C4-2B (cell line): ENCODE data around the gene AFF2.

Source experiments
- H3K27ac ChIP-seq: fragments of 450-650 bp; 2 replicates; pipeline ENCODE4 v1.5.1; 2017
- ZFX ChIP-seq: fragments of 450-650 bp; IDR thresholded peaks from 2 replicates; pipeline ENCODE4 v1.6.1; 2017
- TF ChIP-seq, protein P1 (sequence below): fragments of 450-650 bp; conservative IDR thresholded peaks from 2 replicates; pipeline ENCODE4 v1.5.1; 2017; ENCODE audit warnings: mild to moderate bottlenecking

The AFF2 gene

DNA sequence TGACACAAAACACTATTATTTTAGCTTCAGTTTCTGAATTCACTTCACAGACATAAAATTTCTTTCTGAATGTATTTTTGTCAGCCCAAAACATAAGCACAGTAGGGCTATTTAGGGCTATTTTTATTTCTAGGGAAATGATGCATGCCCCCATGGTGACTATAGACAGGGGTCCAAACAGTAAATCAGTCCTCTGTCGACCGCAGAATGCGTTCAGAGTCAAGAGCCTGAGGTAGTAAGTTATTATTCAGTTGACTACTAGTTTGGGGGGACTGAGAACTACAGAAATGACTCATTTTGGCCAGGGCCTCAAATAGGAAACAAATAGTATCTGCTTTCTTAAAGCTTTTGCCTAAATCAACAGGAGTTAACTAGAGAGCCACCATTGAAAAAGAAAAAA lies 414.4 kb downstream of the AFF2 start:
- H3K27ac ChIP-seq: no peak overlapping the region
- TF ChIP-seq, protein P1, sequence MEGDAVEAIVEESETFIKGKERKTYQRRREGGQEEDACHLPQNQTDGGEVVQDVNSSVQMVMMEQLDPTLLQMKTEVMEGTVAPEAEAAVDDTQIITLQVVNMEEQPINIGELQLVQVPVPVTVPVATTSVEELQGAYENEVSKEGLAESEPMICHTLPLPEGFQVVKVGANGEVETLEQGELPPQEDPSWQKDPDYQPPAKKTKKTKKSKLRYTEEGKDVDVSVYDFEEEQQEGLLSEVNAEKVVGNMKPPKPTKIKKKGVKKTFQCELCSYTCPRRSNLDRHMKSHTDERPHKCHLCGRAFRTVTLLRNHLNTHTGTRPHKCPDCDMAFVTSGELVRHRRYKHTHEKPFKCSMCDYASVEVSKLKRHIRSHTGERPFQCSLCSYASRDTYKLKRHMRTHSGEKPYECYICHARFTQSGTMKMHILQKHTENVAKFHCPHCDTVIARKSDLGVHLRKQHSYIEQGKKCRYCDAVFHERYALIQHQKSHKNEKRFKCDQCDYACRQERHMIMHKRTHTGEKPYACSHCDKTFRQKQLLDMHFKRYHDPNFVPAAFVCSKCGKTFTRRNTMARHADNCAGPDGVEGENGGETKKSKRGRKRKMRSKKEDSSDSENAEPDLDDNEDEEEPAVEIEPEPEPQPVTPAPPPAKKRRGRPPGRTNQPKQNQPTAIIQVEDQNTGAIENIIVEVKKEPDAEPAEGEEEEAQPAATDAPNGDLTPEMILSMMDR: no peak
- TF ChIP-seq ZFX: no peak

DNA sequence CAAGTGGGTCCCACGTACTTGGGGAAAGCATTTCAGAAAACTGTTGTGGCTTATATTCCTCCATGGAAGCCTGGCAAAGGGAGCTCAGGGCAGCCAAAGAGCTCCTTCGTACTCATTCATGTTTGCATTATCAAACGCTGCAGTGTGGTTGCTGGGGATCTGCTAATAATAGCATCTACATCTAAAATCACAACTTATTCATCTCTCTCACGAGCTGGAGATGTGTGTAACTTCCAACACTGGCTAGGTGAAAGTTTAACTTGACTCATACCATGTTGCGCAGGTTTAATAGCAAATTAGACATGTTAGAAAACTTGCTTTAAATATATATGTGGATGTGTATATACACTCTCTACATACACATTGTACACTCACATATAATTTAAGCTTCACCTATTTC lies 415.1 kb downstream of the AFF2 start:
- no peak overlapping the region for H3K27ac ChIP-seq
- TF ChIP-seq, protein P1: no peak
- TF ChIP-seq ZFX: no peak

DNA sequence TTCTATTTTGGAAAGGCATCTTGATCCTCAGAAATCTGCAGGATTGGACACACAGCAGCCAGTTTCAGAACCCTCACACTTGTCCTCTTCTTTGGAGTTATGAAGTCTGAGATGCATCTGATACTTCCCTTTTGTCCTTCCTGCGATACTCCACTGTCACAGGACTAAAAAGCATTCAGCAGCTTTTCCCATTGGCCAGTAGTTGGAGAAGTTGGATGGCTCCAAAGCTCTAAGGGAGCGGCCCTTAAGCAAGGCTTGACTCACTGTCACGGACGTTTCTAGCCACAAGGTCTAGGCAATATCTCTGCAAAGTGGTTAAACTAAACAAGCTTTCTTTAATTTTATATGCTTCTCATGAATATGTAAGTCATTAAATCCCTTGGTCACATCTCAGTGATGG lies 417.0 kb downstream of the AFF2 start:
- TF ChIP-seq, protein P1: no peak
- no peak for TF ChIP-seq ZFX
- no peak overlapping the region for H3K27ac ChIP-seq

DNA sequence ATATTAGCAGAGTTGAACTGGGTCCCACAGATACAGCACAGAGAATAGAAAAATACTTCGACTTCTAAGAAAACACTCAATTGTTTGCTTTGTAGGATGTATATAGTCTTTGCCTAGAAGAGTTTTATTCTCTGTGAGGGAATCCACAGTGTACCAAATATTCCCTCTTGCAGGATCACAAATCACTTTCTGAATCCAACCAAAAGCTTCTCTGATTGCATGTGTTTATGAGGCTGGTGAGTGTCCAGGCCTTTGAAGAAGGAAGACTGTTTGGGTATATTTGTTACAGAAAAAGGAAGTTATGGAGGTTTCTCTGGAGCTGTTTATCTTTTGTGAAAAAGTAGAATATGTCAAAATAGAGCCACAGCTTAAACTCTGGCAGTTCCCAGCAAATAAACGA lies 423.2 kb downstream of the AFF2 start:
- no peak for TF ChIP-seq ZFX
- TF ChIP-seq, protein P1: no peak

DNA sequence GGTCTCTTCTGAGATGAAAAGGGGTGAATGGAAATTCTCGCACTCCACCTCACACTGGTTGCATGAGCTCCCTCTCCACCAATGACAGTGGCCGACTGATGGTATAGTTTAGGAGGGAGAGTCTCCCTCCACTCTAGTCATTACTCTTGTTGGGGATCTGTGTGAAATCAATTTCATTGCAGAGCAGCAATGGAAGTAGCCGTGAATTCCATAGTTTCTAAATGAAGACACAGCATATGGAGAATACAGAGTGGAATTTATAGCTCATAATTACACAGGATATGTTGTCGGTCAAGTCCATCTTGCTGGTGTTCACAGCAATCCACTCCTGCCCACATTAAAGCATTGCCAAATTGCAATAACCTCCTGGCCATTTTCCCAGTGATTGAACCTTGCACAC lies 426.0 kb downstream of the AFF2 start:
- TF ChIP-seq, protein P1: no peak
- no peak for TF ChIP-seq ZFX
- no peak overlapping the region for H3K27ac ChIP-seq

More for the DNA sequence above, 423.2 kb downstream of the AFF2 start:
- H3K27ac ChIP-seq: no peak overlapping the region

DNA sequence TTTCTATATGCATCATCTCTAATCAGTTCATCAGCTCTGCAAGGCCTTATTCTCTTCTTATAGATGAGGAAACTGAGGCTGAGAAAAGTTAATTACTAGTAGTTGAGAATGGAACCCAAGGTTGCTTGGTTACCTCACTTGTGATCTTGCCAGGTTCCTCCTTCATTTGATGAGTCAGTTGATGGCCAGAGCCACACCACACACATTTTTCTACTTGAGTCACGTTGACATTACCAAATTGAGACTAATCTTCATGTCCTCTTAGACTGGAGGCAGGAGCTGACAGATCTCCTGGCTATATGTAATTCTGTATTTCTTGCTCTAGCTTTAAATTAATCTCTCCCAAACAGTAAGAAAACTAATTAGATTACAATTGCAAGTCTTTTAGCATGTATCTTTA lies 428.4 kb downstream of the AFF2 start:
- no peak overlapping the region for H3K27ac ChIP-seq
- TF ChIP-seq, protein P1: no peak
- no peak for TF ChIP-seq ZFX

DNA sequence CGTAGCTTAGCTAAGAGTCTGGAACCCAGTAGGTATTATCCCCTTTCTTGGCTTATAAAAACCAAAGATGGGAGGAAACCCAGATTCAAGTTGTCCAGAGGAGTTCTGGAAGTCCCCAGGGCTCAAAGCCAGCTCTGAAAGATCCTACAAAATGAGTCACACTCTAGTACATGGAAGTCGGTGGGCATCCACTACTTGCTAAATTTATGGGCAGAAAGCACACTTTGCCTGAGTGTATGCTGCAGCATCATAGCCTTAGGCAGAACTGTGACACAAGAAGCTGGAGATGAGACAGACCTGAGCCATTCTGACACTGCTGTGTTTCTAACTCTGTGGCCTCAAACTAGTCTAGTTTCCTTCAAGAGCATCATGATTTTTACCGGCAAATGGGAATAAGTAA lies 429.3 kb downstream of the AFF2 start:
- no peak overlapping the region for H3K27ac ChIP-seq
- TF ChIP-seq ZFX: no peak
- TF ChIP-seq, protein P1: no peak
